Esophagus mucosa (tissue), 1 donor: ENCODE measurements around the gene ARHGEF6. TPM values are rescaled to one million over a fixed set of nuclear protein-coding genes. Genes with fewer than 3 reads are reported as not detected.
"Not testable (repeated sequence)": the region's sequence is repeated elsewhere in the genome, so short reads cannot be mapped to it uniquely, and the experiment has no call there.

ENCODE experiments used
- ATAC-seq: fragments of 200-7000 bp; cut with Tn5 transposase; one replicate; pipeline ENCODE4 v1.9.1; 2020
- total RNA-seq: library from RNA; stranded (reverse); gene quantifications from one replicate; pipeline ENCODE4 v1.2.4, GENCODE V29; 2023
- donor health status: DM: yes; HTN: yes; CAD: no.

ARHGEF6 gene
- 1.2 TPM for total RNA-seq

- no peak for ATAC-seq
These were observed at the start of gene ARHGEF6 for GRCh38 chrX:136780763-136781162. Gene ARHGEF6, minus strand, starts transcription at chrX:136780932. Its CDS starts 50 bp downstream, at chrX:136780882.

GRCh38 chrX:136829413-136829812 lies 48.7 kb upstream of the ARHGEF6 start:
- ATAC-seq, result no peak

- ATAC-seq, result no peak
These were observed 48.1 kb upstream of the ARHGEF6 start for GRCh38 chrX:136828830-136829229.

- ATAC-seq, result no peak
These were observed 46.3 kb upstream of the ARHGEF6 start for GRCh38 chrX:136827026-136827425.

- no peak for ATAC-seq
These were observed 45.0 kb upstream of the ARHGEF6 start for GRCh38 chrX:136825771-136826170.

- no peak for ATAC-seq
These were observed 42.4 kb upstream of the ARHGEF6 start for GRCh38 chrX:136823175-136823574.

GRCh38 chrX:136822337-136823095 lies 41.8 kb upstream of the ARHGEF6 start:
- no peak for ATAC-seq

- not testable (repeated sequence) for ATAC-seq
These were observed 39.0 kb upstream of the ARHGEF6 start for GRCh38 chrX:136819756-136820155.

GRCh38 chrX:136819031-136819703 lies 38.4 kb upstream of the ARHGEF6 start:
- no peak for ATAC-seq

- no peak for ATAC-seq
These were observed 36.2 kb upstream of the ARHGEF6 start for GRCh38 chrX:136816975-136817374.

- no peak for ATAC-seq
These were observed 34.4 kb upstream of the ARHGEF6 start for GRCh38 chrX:136814847-136815750.

GRCh38 chrX:136812286-136812685 lies 31.6 kb upstream of the ARHGEF6 start:
- no peak for ATAC-seq

- ATAC-seq, result no peak
These were observed 29.8 kb upstream of the ARHGEF6 start for GRCh38 chrX:136810493-136810892.

- no peak for ATAC-seq
These were observed 26.2 kb upstream of the ARHGEF6 start for GRCh38 chrX:136806891-136807410.

GRCh38 chrX:136802515-136802914 lies 21.8 kb upstream of the ARHGEF6 start:
- ATAC-seq, result no peak

GRCh38 chrX:136797787-136798186 lies 17.1 kb upstream of the ARHGEF6 start:
- ATAC-seq, result no peak

GRCh38 chrX:136795132-136795531 lies 14.4 kb upstream of the ARHGEF6 start:
- not testable (repeated sequence) for ATAC-seq

- not testable (repeated sequence) for ATAC-seq
These were observed 13.9 kb upstream of the ARHGEF6 start for GRCh38 chrX:136794660-136795059.

- no peak for ATAC-seq
These were observed 13.3 kb upstream of the ARHGEF6 start for GRCh38 chrX:136794080-136794479.

- ATAC-seq, result no peak
These were observed 9.1 kb upstream of the ARHGEF6 start for GRCh38 chrX:136789856-136790255.

GRCh38 chrX:136784231-136784630 lies 3.5 kb upstream of the ARHGEF6 start:
- ATAC-seq, result no peak

GRCh38 chrX:136783159-136783558 lies 2.4 kb upstream of the ARHGEF6 start:
- no peak for ATAC-seq
